ENCODE data around the gene ATF7.

The ATF7 gene

GRCh38 chr12:53625373-53625945, 723 bp downstream of the ATF7 start:
- Histone ChIP-seq H3K4me2 (ENCODE audit: low read length) (peak overlapping the region; percentile 75), H3K79me2 (ENCODE audit: control insufficient read depth, low read length) (peaks cover 50% of the 10 kb centered on the region), H3K27ac (ENCODE audit: low read depth, low read length) (peak overlapping the region; percentile 34), H4K20me1 (ENCODE audit: control insufficient read depth, insufficient read depth, low read depth, low read length) (no peaks in the 10 kb centered on the region), H3F3A (ENCODE audit: control insufficient read depth, insufficient read depth) (peaks cover 10% of the 10 kb centered on the region), H3K9me3 (ENCODE audit: control insufficient read depth, insufficient read depth, low read length) (no peaks in the 10 kb centered on the region), H3K27me3 (ENCODE audit: control insufficient read depth, low read length) (no peaks in the 10 kb centered on the region), H3K36me3 (ENCODE audit: control insufficient read depth, low read length) (no peaks in the 10 kb centered on the region; the same call in 1 of the 2 replicates), H3K9me2 (replicated peaks; ENCODE audit: control insufficient read depth, low read length) (no peaks in the 10 kb centered on the region), H3K4me1 (ENCODE audit: control insufficient read depth, low read length) (peaks cover 39% of the 10 kb centered on the region), H3K4me3 (ENCODE audit: low read length) (peak overlapping the region; percentile 95)
- TF ChIP-seq EZH2phosphoT487 (IDR thresholded peaks at IDR 0.05; ENCODE audit: borderline replicate concordance, low read length): no peak
- no peak for TF ChIP-seq CTCF (IDR thresholded peaks at IDR 0.05; ENCODE audit: low read depth, low read length, poor library complexity, severe bottlenecking)

GRCh38 chr12:53624956-53625355, 1.2 kb downstream of the ATF7 start:
- peak overlapping the region; percentile 95 for H3K4me3 ChIP-seq (ENCODE audit: low read length)
- no peak overlapping the region for H3K27ac ChIP-seq (ENCODE audit: low read depth, low read length)
- peaks cover 51% of the 10 kb centered on the region for H3K79me2 ChIP-seq (ENCODE audit: control insufficient read depth, low read length)

GRCh38 chr12:53624458-53624857, 1.7 kb downstream of the ATF7 start:
- no peaks in the 10 kb centered on the region for H3K9me3 ChIP-seq (ENCODE audit: control insufficient read depth, insufficient read depth, low read length)
- peaks cover 10% of the 10 kb centered on the region for H3F3A ChIP-seq (ENCODE audit: control insufficient read depth, insufficient read depth)
- H3K27me3 ChIP-seq (ENCODE audit: control insufficient read depth, low read length): no peaks in the 10 kb centered on the region
- no peaks in the 10 kb centered on the region for H4K20me1 ChIP-seq (ENCODE audit: control insufficient read depth, insufficient read depth, low read depth, low read length)
- peaks cover 56% of the 10 kb centered on the region for H3K79me2 ChIP-seq (ENCODE audit: control insufficient read depth, low read length)
- peak overlapping the region; percentile 75 for H3K4me2 ChIP-seq (ENCODE audit: low read length)
- no peaks in the 10 kb centered on the region for H3K9me2 ChIP-seq (replicated peaks; ENCODE audit: control insufficient read depth, low read length)
- no peak overlapping the region for H3K27ac ChIP-seq (ENCODE audit: low read depth, low read length)
- no peaks in the 10 kb centered on the region; the same call in 1 of the 2 replicates for H3K36me3 ChIP-seq (ENCODE audit: control insufficient read depth, low read length)
- TF ChIP-seq EZH2phosphoT487 (IDR thresholded peaks at IDR 0.05; ENCODE audit: borderline replicate concordance, low read length) (no peak), CTCF (IDR thresholded peaks at IDR 0.05; ENCODE audit: low read depth, low read length, poor library complexity, severe bottlenecking) (no peak)
- peak overlapping the region; percentile 95 for H3K4me3 ChIP-seq (ENCODE audit: low read length)
- peaks cover 44% of the 10 kb centered on the region for H3K4me1 ChIP-seq (ENCODE audit: control insufficient read depth, low read length)

More at GRCh38 chr12:53624956-53625355, 1.2 kb downstream of the ATF7 start:
- H3K9me2 ChIP-seq (replicated peaks; ENCODE audit: control insufficient read depth, low read length): no peaks in the 10 kb centered on the region
- H3K4me1 ChIP-seq (ENCODE audit: control insufficient read depth, low read length): peaks cover 39% of the 10 kb centered on the region
- H3K9me3 ChIP-seq (ENCODE audit: control insufficient read depth, insufficient read depth, low read length): no peaks in the 10 kb centered on the region
- H3K4me2 ChIP-seq (ENCODE audit: low read length): peak overlapping the region; percentile 75
- peaks cover 10% of the 10 kb centered on the region for H3F3A ChIP-seq (ENCODE audit: control insufficient read depth, insufficient read depth)
- H3K36me3 ChIP-seq (ENCODE audit: control insufficient read depth, low read length): no peaks in the 10 kb centered on the region; the same call in 1 of the 2 replicates
- no peaks in the 10 kb centered on the region for H3K27me3 ChIP-seq (ENCODE audit: control insufficient read depth, low read length)
- TF ChIP-seq EZH2phosphoT487 (IDR thresholded peaks at IDR 0.05; ENCODE audit: borderline replicate concordance, low read length): no peak
- TF ChIP-seq CTCF (IDR thresholded peaks at IDR 0.05; ENCODE audit: low read depth, low read length, poor library complexity, severe bottlenecking): no peak
- no peaks in the 10 kb centered on the region for H4K20me1 ChIP-seq (ENCODE audit: control insufficient read depth, insufficient read depth, low read depth, low read length)

Data from DOHH2 (cell line).